Endometrium (tissue), 2 donors: Measurements from ENCODE around the gene TAS1R3.
"Not testable (repeated sequence)": the region's sequence is repeated elsewhere in the genome, so short reads cannot be mapped to it uniquely, and the experiment has no call there.

ENCODE experiments used
- FAIRE-seq: peaks from 2 replicates; lab custom pipeline; 2012; peaks lifted over from hg19 to GRCh38; lab: Jason Lieb, UNC
- donor health status: control.
- donor health status: control.

The TAS1R3 gene

DNA sequence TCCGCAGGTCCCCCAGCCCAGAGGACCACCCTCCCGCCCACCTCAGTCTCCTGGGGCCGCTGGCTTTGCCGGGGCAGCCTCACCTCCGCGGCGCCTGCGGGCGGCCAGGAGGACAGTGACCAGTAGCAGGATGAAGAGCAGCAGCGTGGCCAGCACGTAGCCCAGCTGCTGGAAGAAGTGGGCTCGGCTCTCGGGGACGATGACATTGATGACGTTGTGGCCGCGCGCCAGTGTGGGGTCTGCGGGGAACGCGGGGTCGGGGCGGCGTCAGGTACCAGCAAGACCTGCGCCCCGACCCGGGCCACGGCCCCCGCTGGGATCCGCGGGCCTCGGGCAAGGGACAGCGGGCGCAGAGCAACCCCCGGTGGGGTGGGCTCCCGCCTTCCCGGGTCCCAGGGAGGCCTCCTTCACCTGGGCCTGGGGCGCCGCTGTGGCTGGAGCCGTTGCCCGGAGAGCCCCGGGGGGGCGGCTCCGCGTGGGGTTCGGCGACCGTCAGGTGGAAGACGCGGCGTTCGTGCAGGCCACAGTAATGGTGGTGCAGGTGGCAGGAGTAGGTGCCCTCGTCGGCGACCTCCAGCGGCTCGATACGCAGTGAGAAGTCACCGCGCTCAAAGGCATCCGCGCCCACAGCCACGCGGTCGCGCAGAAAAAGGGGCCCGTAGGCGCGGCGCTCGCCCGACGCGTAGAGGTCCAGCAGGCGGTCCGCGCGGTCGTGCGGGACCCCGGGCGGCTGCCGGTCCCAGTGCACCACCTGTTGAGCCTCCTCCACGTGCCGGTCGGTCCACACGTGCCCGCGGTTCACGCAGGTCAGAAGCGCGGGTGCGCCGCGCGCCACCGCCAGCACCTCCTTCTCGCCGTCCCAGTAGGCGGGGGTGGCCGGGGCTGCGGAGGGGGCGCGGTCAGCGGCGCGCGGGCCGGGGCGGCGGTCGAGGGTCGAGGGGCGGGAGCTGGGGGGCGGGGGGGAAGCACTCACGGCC lies 23.5 kb downstream of the TAS1R3 start:
- FAIRE-seq, result no peak

- FAIRE-seq, result no peak
These were observed 24.3 kb downstream of the TAS1R3 start for GRCh38 chr1:1355416-1355815.

DNA sequence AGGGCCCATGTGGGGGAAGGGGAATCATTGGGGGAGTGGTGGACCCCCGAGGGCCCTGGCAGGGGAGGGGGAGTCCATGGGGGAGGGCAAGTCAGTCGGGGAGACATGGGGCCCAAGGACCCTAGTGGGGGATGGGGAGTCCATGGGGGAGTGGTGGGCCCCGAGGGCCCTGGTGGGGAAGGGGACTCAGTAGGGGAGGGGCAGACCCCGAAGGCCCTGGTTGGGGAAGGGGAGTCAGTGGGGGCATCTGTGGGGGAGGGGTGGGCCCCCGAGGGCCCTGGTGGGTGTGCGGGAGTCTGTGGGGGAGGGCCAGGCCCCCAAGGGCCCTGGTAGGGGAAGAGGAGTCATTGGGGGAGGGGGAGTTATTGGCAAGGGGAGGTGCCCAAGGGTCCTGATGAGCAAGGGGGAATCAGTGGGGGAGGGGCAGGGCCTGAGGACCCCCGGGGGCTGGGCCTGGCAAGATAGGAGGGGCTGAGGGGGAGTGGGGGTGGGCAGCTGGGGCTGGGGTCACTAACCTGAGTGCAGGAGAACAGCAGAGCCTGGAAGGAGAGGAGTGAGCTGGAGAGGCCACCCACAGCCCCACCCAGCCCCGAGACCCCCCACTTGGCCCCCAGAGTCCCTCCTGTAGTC lies 25.2 kb downstream of the TAS1R3 start:
- FAIRE-seq, result no peak

- no peak for FAIRE-seq
These were observed 25.8 kb downstream of the TAS1R3 start for GRCh38 chr1:1356796-1357401.

- no peak for FAIRE-seq
These were observed 26.9 kb downstream of the TAS1R3 start for GRCh38 chr1:1357871-1358432.

GRCh38 chr1:1358433-1359271 lies 27.6 kb downstream of the TAS1R3 start, which contains the start of gene MXRA8:
Gene MXRA8, minus strand, starts transcription at chr1:1358555. Its CDS starts 51 bp downstream, at chr1:1358504.
- FAIRE-seq, result peak; percentile 59

DNA sequence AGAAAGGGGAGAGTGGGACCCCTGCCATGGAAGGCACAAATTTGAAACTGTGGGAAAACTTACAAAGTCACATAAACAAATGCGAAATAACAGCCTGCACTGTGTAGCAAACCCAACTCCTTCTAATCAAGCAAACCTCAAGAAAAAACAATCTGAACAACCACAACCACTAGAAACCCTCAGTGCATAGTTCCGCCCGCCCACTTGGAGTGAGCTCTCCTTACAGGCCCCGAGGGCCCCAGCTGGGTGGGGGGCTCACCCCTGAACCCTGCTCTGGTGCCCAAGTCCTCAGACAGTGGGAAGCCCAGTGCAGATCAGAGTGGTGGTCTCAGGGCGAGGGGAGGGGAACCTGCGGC lies 28.2 kb downstream of the TAS1R3 start:
- no peak for FAIRE-seq

DNA sequence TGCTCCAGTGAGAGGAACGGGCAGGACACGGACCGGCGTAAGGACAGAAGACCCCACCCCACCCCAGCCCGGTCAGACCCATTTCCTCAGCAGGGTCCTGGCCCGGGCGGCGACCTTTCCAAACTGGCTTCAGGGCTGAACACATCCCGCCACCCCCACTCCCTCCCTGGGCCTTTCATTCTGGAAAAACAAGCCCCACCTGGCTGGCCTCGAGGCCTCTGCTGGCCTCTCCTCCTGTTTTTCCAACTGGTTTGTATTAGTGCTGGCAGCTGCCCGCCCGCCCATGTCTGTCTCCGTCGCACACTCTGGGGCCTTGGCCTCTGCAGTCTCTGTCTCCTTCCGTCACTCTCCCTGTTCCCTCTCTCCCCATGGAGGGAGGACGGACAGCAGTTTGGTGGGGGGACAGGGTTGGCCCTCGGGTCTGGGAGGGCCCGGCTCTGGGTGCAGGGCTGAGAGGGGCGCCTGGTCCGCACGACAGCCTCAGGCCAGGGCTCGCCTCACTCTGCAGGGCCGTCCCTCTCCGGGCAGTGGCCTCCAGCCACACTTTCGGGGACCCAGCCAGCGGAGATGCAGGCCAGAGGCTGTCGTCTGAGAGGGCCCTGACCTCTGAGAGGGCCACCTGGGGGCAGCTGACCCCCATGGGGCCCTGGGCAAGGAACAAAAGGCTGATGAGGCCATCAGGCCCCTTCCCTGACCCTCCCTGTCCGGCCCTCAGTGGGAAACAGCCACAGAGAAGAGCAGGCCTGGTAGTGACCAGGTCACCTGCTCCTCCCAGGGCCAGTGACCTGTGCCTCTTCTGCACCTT lies 28.8 kb downstream of the TAS1R3 start:
- FAIRE-seq, result no peak

DNA sequence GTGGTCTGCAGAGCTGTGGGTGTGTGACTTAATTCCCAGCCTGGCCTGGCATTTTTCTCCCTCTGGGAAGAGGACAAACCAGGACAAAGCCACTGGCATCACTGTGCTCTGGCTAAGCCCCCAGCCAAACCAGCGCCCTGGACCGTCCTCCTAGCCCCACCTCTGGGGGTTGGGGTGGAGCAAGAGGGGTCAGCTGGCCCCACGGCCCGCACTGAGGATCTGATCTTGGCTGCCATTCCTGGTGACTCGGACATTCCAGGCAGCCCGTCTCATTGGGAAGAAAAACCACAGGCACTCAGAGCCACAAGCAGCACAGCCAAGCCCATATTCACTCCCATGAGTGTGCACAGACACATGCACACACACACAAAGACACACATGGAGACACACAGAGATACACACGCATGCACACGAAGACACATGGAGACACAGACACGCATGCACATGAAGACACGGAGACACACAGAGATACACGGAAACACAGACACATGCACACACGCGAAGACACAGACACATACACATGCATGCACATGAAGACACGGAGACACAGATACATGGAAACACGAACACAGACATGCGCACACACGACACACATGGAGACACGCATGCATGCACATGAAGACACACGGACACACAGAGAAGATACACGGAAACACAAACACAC lies 29.6 kb downstream of the TAS1R3 start:
- no peak for FAIRE-seq

- no peak for FAIRE-seq
These were observed 30.3 kb downstream of the TAS1R3 start for GRCh38 chr1:1361233-1361981.

DNA sequence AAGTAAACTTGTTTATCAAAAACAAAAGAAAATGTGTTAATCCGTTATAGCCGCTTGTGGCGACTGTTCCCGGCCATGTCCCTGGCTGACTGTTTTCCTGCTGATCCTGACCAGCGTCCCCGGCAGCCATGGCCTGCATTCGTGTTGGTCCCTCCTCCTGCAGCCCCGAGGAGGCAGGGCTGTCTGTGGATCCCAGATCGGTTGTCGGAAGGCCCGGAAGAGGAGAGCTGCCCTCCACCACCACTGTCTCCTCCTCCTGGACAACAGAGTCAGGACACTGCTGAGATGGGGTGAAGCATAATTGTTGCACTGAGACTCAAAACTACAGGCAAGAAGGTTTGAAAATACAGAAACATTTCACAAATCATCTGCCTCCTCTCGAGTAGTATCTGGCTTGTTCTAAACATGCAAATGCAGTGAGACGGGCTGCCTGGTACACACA lies 30.9 kb downstream of the TAS1R3 start:
- no peak for FAIRE-seq

DNA sequence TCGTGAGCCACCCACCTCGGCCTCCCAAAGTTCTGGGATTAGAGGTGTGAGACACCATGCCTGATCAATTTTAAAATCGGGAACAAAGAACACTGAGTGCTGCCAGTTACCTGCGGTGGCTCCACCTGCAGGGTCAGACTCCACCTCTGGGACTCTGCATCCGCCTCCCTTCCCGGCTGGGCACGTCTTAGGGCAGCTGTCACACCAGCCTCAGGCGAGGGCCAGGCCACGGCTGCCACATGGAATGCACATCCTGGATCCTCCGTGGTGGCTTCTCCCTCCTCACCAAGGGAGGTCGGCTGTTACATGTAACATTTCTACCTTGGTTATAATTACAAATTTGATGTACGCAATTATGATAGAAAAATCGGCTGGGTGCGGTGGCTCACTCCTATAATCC lies 33.2 kb downstream of the TAS1R3 start:
- FAIRE-seq, result no peak

GRCh38 chr1:1365875-1366698 lies 35.0 kb downstream of the TAS1R3 start:
- FAIRE-seq, result no peak

GRCh38 chr1:1366699-1367066 lies 35.6 kb downstream of the TAS1R3 start:
- FAIRE-seq, result no peak

DNA sequence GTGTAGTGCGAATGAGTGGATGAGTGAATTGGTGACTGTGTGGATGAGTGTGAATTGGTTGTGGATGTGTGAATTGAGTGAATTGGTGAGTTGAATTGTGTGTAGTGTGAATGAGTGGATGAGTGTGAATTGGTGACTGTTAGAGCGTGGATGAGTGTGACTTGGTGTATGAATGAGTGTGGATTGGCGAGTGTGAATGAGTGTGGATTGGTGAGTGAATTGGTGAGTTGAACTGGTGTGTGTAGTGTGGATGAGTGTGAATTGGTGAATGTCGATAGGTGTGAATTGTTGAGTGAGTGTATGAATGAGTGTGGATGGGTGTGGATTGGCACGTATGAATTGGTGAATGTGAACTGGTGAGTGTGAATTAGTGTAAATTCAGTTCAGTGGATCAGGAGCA lies 36.2 kb downstream of the TAS1R3 start:
- no peak for FAIRE-seq

DNA sequence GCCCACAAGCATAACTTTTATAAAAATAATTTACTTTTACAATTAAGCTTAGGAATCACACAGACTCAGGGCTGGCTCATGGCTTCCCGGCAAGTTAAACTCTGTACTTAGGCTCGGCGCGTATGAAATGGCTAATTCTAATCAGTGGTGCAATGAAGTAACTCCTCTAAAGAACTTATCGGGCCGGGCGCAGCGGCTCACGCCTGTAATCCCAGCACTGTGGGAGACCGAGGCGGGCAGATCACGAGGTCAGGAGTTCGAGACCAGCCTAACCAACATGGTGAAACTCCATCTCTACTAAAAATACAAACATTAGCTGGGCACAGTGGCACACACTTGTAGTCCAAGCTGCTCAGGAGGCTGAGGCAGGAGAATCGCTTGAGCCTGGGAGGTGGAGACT lies 39.0 kb downstream of the TAS1R3 start:
- FAIRE-seq, result not testable (repeated sequence)

- FAIRE-seq, result no peak
These were observed 39.8 kb downstream of the TAS1R3 start for GRCh38 chr1:1370771-1371300.

GRCh38 chr1:1371364-1371745 lies 40.3 kb downstream of the TAS1R3 start:
- no peak for FAIRE-seq
